ENCODE measurements around the gene B4GALNT4. TPM values are rescaled to one million over a fixed set of nuclear protein-coding genes. Genes with fewer than 3 reads are reported as not detected.

Gene B4GALNT4
- total and polyA plus RNA-seq, 4 donors: 0.15 to 0.42 (median 0.42) TPM; not detected in 1

DNA sequence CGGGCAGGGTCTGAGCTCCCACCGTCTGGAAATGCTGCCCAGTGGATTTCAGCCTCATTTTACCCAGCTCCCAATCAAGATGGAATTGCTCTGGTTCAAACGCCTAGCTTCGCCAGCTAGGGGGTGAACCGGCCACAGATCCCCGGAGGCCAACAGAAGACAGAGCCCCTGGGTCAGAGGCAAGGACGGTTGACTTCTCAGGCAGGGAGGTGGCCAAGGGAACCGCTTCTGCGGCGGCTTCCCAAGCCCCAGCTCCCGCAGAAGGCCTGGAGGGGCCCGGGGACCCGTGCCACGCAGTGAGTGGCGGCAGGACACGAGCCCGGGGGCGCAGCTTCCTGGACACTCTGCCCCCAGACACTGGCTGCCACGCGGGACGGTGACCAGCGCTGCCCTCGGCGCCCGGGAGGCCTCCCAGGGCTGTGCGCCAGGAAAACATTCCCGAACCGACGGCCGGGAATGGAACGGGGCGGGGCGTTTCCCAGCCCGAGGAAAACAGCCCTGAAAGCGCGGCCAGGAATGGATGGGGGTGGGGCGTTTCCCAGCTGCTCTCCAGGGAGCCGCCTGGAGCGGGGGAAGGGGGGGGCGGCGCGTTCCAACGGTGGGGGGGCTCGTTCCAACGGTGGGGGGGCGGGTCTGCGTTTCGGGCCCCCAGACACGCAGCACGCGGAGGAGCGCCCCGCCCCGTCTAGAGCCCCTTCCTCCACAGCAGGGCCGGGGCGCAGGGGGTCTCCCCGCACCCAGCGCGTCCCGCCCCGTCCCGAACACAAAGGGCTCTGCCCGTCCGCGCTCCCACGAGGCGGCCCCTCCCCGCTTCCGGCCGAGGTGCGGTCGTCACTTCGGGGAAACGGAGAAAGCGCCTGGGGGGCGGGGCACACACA, 13.5 kb upstream of the B4GALNT4 start:
- Histone ChIP-seq H3K9me3 (ENCODE audit: control insufficient read depth in 4 of 4, low read length in 3 of 4) (peaks cover 0 to 3% (median 0%) of the 10 kb centered on the region in 4 donors), H3K36me3 (ENCODE audit: control insufficient read depth in 4 of 4, insufficient read depth in 3 of 4, low read depth in 1 of 4, low read length in 3 of 4) (no peaks in the 10 kb centered on the region), H3K4me3 (ENCODE audit: low read depth in 1 of 3, low read length in 3 of 3) (peak overlapping the region; percentile 21 to 46 (median 31)), H3K9ac (ENCODE audit: low read depth in 1 of 2, low read length in 2 of 2) (peak overlapping the region; percentile 79 to 96), H3K27ac (ENCODE audit: low read depth in 1 of 2, low read length in 2 of 2) (peak overlapping the region; percentile 92 to 100), H3K27me3 (ENCODE audit: control insufficient read depth in 4 of 4, insufficient read depth in 4 of 4, low read length in 3 of 4) (no peaks in the 10 kb centered on the region), H3K4me1 (ENCODE audit: control insufficient read depth in 4 of 4, insufficient read depth in 4 of 4, low read length in 3 of 4) (peaks cover 5 to 19% (median 11%) of the 10 kb centered on the region in 4 donors)
- TF ChIP-seq NR2F2 (IDR thresholded peaks at IDR 0.05) (peak; percentile 56), JUND (IDR thresholded peaks at IDR 0.05) (no peak), RAD21 (IDR thresholded peaks at IDR 0.05) (peak; percentile 23 to 62), HNF4A (conservative IDR thresholded peaks at IDR 0.05) (peak in 1 of 2 donors; percentile 25), RXRA (IDR thresholded peaks at IDR 0.05) (peak; percentile 54 to 65), FOXA2 (IDR thresholded peaks at IDR 0.05) (no peak), SP1 (IDR thresholded peaks at IDR 0.05) (peak; percentile 66), TAF1 (conservative IDR thresholded peaks at IDR 0.05) (no peak), GABPA (IDR thresholded peaks at IDR 0.05 in 1 of 2, conservative IDR thresholded peaks at IDR 0.05 in 1 of 2) (peak in 1 of 2 donors; percentile 42), HNF4G (IDR thresholded peaks at IDR 0.05) (no peak), YY1 (IDR thresholded peaks at IDR 0.05) (peak; percentile 26), EGR1 (IDR thresholded peaks at IDR 0.05; ENCODE audit: low read depth in 2 of 2) (peak in 1 of 2 donors; percentile 66), FOXA1 (IDR thresholded peaks at IDR 0.05) (no peak)
- TF ChIP-seq, protein P1, sequence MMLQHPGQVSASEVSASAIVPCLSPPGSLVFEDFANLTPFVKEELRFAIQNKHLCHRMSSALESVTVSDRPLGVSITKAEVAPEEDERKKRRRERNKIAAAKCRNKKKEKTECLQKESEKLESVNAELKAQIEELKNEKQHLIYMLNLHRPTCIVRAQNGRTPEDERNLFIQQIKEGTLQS (IDR thresholded peaks at IDR 0.05): no peak
- TF ChIP-seq, protein P2, sequence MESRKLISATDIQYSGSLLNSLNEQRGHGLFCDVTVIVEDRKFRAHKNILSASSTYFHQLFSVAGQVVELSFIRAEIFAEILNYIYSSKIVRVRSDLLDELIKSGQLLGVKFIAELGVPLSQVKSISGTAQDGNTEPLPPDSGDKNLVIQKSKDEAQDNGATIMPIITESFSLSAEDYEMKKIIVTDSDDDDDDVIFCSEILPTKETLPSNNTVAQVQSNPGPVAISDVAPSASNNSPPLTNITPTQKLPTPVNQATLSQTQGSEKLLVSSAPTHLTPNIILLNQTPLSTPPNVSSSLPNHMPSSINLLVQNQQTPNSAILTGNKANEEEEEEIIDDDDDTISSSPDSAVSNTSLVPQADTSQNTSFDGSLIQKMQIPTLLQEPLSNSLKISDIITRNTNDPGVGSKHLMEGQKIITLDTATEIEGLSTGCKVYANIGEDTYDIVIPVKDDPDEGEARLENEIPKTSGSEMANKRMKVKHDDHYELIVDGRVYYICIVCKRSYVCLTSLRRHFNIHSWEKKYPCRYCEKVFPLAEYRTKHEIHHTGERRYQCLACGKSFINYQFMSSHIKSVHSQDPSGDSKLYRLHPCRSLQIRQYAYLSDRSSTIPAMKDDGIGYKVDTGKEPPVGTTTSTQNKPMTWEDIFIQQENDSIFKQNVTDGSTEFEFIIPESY (IDR thresholded peaks at IDR 0.05): no peak
- TF ChIP-seq, protein P3, sequence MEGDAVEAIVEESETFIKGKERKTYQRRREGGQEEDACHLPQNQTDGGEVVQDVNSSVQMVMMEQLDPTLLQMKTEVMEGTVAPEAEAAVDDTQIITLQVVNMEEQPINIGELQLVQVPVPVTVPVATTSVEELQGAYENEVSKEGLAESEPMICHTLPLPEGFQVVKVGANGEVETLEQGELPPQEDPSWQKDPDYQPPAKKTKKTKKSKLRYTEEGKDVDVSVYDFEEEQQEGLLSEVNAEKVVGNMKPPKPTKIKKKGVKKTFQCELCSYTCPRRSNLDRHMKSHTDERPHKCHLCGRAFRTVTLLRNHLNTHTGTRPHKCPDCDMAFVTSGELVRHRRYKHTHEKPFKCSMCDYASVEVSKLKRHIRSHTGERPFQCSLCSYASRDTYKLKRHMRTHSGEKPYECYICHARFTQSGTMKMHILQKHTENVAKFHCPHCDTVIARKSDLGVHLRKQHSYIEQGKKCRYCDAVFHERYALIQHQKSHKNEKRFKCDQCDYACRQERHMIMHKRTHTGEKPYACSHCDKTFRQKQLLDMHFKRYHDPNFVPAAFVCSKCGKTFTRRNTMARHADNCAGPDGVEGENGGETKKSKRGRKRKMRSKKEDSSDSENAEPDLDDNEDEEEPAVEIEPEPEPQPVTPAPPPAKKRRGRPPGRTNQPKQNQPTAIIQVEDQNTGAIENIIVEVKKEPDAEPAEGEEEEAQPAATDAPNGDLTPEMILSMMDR (IDR thresholded peaks at IDR 0.05; ENCODE audit: low read depth, low read length, missing input control): peak; percentile 1
- TF ChIP-seq, protein P4, sequence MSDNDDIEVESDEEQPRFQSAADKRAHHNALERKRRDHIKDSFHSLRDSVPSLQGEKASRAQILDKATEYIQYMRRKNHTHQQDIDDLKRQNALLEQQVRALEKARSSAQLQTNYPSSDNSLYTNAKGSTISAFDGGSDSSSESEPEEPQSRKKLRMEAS (IDR thresholded peaks at IDR 0.05): peak; percentile 83
- TF ChIP-seq, protein P5, sequence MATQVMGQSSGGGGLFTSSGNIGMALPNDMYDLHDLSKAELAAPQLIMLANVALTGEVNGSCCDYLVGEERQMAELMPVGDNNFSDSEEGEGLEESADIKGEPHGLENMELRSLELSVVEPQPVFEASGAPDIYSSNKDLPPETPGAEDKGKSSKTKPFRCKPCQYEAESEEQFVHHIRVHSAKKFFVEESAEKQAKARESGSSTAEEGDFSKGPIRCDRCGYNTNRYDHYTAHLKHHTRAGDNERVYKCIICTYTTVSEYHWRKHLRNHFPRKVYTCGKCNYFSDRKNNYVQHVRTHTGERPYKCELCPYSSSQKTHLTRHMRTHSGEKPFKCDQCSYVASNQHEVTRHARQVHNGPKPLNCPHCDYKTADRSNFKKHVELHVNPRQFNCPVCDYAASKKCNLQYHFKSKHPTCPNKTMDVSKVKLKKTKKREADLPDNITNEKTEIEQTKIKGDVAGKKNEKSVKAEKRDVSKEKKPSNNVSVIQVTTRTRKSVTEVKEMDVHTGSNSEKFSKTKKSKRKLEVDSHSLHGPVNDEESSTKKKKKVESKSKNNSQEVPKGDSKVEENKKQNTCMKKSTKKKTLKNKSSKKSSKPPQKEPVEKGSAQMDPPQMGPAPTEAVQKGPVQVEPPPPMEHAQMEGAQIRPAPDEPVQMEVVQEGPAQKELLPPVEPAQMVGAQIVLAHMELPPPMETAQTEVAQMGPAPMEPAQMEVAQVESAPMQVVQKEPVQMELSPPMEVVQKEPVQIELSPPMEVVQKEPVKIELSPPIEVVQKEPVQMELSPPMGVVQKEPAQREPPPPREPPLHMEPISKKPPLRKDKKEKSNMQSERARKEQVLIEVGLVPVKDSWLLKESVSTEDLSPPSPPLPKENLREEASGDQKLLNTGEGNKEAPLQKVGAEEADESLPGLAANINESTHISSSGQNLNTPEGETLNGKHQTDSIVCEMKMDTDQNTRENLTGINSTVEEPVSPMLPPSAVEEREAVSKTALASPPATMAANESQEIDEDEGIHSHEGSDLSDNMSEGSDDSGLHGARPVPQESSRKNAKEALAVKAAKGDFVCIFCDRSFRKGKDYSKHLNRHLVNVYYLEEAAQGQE (IDR thresholded peaks at IDR 0.05): peak; percentile 91
- DNase-seq (ENCODE audit: low spot score): peak; percentile 74
- 2% methylated on average over 76 of the region's 76 CpGs for WGBS
